ENCODE measurements around the gene METTL26.

DNA sequence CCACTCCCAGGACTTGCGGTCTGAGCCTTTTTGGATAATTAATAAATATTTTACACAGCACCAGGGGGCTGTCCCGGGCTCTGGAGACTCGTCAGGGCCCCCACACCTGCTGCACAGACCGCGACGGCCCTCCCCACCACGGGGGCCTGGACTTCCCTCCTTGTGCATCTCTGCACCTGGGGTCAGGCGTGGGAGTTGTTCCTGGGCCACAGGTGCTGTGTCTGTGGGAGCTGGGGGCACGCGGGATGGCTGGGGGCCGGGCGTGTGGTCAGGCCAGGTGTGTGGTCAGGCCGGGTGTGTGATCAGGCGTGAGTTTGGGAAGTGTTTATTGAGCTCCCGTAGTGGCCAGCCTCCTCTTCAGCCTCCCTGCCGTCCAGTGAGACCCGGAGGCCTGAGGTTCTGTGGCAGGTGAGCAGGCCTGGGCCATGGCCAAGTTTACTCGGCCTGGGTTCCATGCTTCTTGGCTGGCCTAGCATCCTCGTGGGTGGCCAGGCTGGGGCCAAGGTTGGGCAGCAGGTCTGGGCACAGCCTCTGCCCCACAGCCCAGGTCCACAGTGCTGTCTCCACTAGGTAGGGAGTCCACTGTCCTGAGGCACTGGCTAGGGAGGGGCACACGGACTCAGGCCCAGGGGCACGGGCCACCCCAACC lies 42.2 kb upstream of the METTL26 start:
- TF ChIP-seq, protein P1, sequence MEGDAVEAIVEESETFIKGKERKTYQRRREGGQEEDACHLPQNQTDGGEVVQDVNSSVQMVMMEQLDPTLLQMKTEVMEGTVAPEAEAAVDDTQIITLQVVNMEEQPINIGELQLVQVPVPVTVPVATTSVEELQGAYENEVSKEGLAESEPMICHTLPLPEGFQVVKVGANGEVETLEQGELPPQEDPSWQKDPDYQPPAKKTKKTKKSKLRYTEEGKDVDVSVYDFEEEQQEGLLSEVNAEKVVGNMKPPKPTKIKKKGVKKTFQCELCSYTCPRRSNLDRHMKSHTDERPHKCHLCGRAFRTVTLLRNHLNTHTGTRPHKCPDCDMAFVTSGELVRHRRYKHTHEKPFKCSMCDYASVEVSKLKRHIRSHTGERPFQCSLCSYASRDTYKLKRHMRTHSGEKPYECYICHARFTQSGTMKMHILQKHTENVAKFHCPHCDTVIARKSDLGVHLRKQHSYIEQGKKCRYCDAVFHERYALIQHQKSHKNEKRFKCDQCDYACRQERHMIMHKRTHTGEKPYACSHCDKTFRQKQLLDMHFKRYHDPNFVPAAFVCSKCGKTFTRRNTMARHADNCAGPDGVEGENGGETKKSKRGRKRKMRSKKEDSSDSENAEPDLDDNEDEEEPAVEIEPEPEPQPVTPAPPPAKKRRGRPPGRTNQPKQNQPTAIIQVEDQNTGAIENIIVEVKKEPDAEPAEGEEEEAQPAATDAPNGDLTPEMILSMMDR (IDR thresholded peaks at IDR 0.05): no peak
- TF ChIP-seq EZH2 (IDR thresholded peaks at IDR 0.05) (no peak), EZH2phosphoT487 (IDR thresholded peaks at IDR 0.05) (no peak)
